Activated CD4-positive, alpha-beta T cell treated with anti-CD3 and anti-CD28 coated beads, Interleukin-2, amount 10 ng/mL, durations not matched to agents 24 days and 14 days (primary cell): Measurements from ENCODE around the gene RNF217. TPM values are rescaled to one million over a fixed set of nuclear protein-coding genes. Genes with fewer than 3 reads are reported as not detected.
A peak's percentile ranks its signal among the peaks of the same experiment; 100 is the strongest.
"Not testable (repeated sequence)": the region's sequence is repeated elsewhere in the genome, so short reads cannot be mapped to it uniquely, and the experiment has no call there.

Experiments used
- DNase-seq: peaks from one replicate; pipeline ENCODE4 v3.0.0; 2022
- H3K27ac Mint-ChIP-seq: one replicate; pipeline ENCODE4 v1.8.0; 2022; ENCODE audit warnings: mild to moderate bottlenecking, mixed read lengths
- H3K27me3 Mint-ChIP-seq: one replicate; pipeline ENCODE4 v1.8.0; 2022; ENCODE audit warnings: mixed read lengths
- H3K36me3 Mint-ChIP-seq: one replicate; pipeline ENCODE4 v1.8.0; 2022; ENCODE audit warnings: low read depth, mild to moderate bottlenecking, mixed read lengths
- H3K4me1 Mint-ChIP-seq: one replicate; pipeline ENCODE4 v1.8.0; 2021; ENCODE audit warnings: mixed read lengths
- H3K4me3 Mint-ChIP-seq: one replicate; pipeline ENCODE4 v1.8.0; 2022; ENCODE audit warnings: mild to moderate bottlenecking, moderate library complexity, mixed read lengths
- H3K9me3 Mint-ChIP-seq: one replicate; pipeline ENCODE4 v1.8.0; 2021; ENCODE audit warnings: mixed read lengths
- intact Hi-C: fragments of 100-400 bp; cut with micrococcal nuclease; formaldehyde crosslinking; loops from one replicate; pipeline ENCODE4 v1.15.1; 2023
- total RNA-seq: library from RNA; stranded (reverse); gene quantifications from 2 replicates; pipeline ENCODE4 v1.2.3, GENCODE V29; 2022

The RNF217 gene
- total RNA-seq, 1 donor from 2014 or later, result 0.72 TPM

- Mint-ChIP-seq H3K27me3 (peaks cover 6% of the 10 kb centered on the region), H3K27ac (no peak overlapping the region), H3K9me3 (no peaks in the 10 kb centered on the region), H3K4me1 (no peaks in the 10 kb centered on the region), H3K4me3 (no peak overlapping the region), H3K36me3 (no peaks in the 10 kb centered on the region)
- intact Hi-C loops, result no loop called here
- DNase-seq, result no peak
These were observed 88.6 kb downstream of the RNF217 start for GRCh38 chr6:125050663-125051318.

- H3K27me3 Mint-ChIP-seq, result peaks cover 6% of the 10 kb centered on the region
- H3K27ac Mint-ChIP-seq, result no peak overlapping the region
- DNase-seq, result no peak
- no peaks in the 10 kb centered on the region for H3K9me3 Mint-ChIP-seq
- H3K4me1 Mint-ChIP-seq, result no peaks in the 10 kb centered on the region
- H3K36me3 Mint-ChIP-seq, result no peaks in the 10 kb centered on the region
- intact Hi-C loops, result no loop called here
- no peak overlapping the region for H3K4me3 Mint-ChIP-seq
These were observed 91.6 kb downstream of the RNF217 start for GRCh38 chr6:125053809-125054208.

GRCh38 chr6:125054331-125054730 lies 92.1 kb downstream of the RNF217 start:
- H3K4me3 Mint-ChIP-seq, result no peak overlapping the region

GRCh38 chr6:125057392-125058246 lies 95.4 kb downstream of the RNF217 start:
- Mint-ChIP-seq H3K4me3 (no peak overlapping the region), H3K4me1 (no peaks in the 10 kb centered on the region), H3K9me3 (no peaks in the 10 kb centered on the region), H3K27ac (no peak overlapping the region), H3K27me3 (peaks cover 4% of the 10 kb centered on the region), H3K36me3 (no peaks in the 10 kb centered on the region)
- DNase-seq, result no peak
- intact Hi-C loops, result no loop called here

More at GRCh38 chr6:125054331-125054730, 92.1 kb downstream of the RNF217 start:
- intact Hi-C loops, result no loop called here
- DNase-seq, result no peak
- peaks cover 6% of the 10 kb centered on the region for H3K27me3 Mint-ChIP-seq
- H3K36me3 Mint-ChIP-seq, result no peaks in the 10 kb centered on the region
- no peak overlapping the region for H3K27ac Mint-ChIP-seq
- no peaks in the 10 kb centered on the region for H3K4me1 Mint-ChIP-seq
- H3K9me3 Mint-ChIP-seq, result no peaks in the 10 kb centered on the region

GRCh38 chr6:125058546-125058945 lies 96.3 kb downstream of the RNF217 start:
- H3K4me1 Mint-ChIP-seq, result no peaks in the 10 kb centered on the region
- no peaks in the 10 kb centered on the region for H3K9me3 Mint-ChIP-seq
- H3K4me3 Mint-ChIP-seq, result no peak overlapping the region
- DNase-seq, result no peak
- H3K27me3 Mint-ChIP-seq, result peaks cover 4% of the 10 kb centered on the region
- intact Hi-C loops, result no loop called here
- no peaks in the 10 kb centered on the region for H3K36me3 Mint-ChIP-seq
- H3K27ac Mint-ChIP-seq, result no peak overlapping the region

- no peaks in the 10 kb centered on the region for H3K4me1 Mint-ChIP-seq
- no peak for DNase-seq
- no peaks in the 10 kb centered on the region for H3K9me3 Mint-ChIP-seq
- intact Hi-C loops, result no loop called here
- H3K27ac Mint-ChIP-seq, result no peak overlapping the region
- no peaks in the 10 kb centered on the region for H3K36me3 Mint-ChIP-seq
- no peaks in the 10 kb centered on the region for H3K27me3 Mint-ChIP-seq
- no peak overlapping the region for H3K4me3 Mint-ChIP-seq
These were observed 101.1 kb downstream of the RNF217 start for GRCh38 chr6:125063307-125063706.

GRCh38 chr6:125066140-125066539 lies 103.9 kb downstream of the RNF217 start:
- no peak for DNase-seq
- Mint-ChIP-seq H3K4me1 (no peaks in the 10 kb centered on the region), H3K4me3 (no peak overlapping the region), H3K27me3 (no peaks in the 10 kb centered on the region), H3K27ac (no peak overlapping the region), H3K9me3 (no peaks in the 10 kb centered on the region), H3K36me3 (no peaks in the 10 kb centered on the region)
- intact Hi-C loops, result no loop called here

- no peak overlapping the region for H3K27ac Mint-ChIP-seq
- H3K9me3 Mint-ChIP-seq, result no peaks in the 10 kb centered on the region
These were observed 104.7 kb downstream of the RNF217 start for GRCh38 chr6:125066964-125067363.

GRCh38 chr6:125067552-125067951 lies 105.3 kb downstream of the RNF217 start:
- intact Hi-C loops, result no loop called here
- H3K27me3 Mint-ChIP-seq, result no peaks in the 10 kb centered on the region
- H3K27ac Mint-ChIP-seq, result no peak overlapping the region

More at GRCh38 chr6:125066964-125067363, 104.7 kb downstream of the RNF217 start:
- intact Hi-C loops, result no loop called here
- no peaks in the 10 kb centered on the region for H3K27me3 Mint-ChIP-seq
- H3K4me3 Mint-ChIP-seq, result no peak overlapping the region
- no peaks in the 10 kb centered on the region for H3K36me3 Mint-ChIP-seq
- no peaks in the 10 kb centered on the region for H3K4me1 Mint-ChIP-seq
- DNase-seq, result peak; percentile 88

GRCh38 chr6:125073071-125073470 lies 110.8 kb downstream of the RNF217 start:
- peaks cover 8% of the 10 kb centered on the region for H3K27me3 Mint-ChIP-seq
- intact Hi-C loops, result no loop called here
- H3K4me3 Mint-ChIP-seq, result no peak overlapping the region
- H3K36me3 Mint-ChIP-seq, result no peaks in the 10 kb centered on the region
- peaks cover 7% of the 10 kb centered on the region for H3K9me3 Mint-ChIP-seq
- no peak for DNase-seq
- H3K27ac Mint-ChIP-seq, result no peak overlapping the region
- H3K4me1 Mint-ChIP-seq, result no peaks in the 10 kb centered on the region

More at GRCh38 chr6:125067552-125067951, 105.3 kb downstream of the RNF217 start:
- H3K36me3 Mint-ChIP-seq, result no peaks in the 10 kb centered on the region
- no peak for DNase-seq
- no peaks in the 10 kb centered on the region for H3K9me3 Mint-ChIP-seq
- H3K4me3 Mint-ChIP-seq, result no peak overlapping the region
- no peaks in the 10 kb centered on the region for H3K4me1 Mint-ChIP-seq

GRCh38 chr6:125074120-125074519 lies 111.9 kb downstream of the RNF217 start:
- H3K27me3 Mint-ChIP-seq, result peaks cover 9% of the 10 kb centered on the region
- no peak overlapping the region for H3K27ac Mint-ChIP-seq
- H3K36me3 Mint-ChIP-seq, result no peaks in the 10 kb centered on the region
- H3K4me3 Mint-ChIP-seq, result no peak overlapping the region
- peaks cover 7% of the 10 kb centered on the region for H3K9me3 Mint-ChIP-seq
- intact Hi-C loops, result no loop called here
- no peaks in the 10 kb centered on the region for H3K4me1 Mint-ChIP-seq
- DNase-seq, result no peak

GRCh38 chr6:125075073-125075472 lies 112.8 kb downstream of the RNF217 start:
- H3K9me3 Mint-ChIP-seq, H3K36me3 Mint-ChIP-seq, intact Hi-C loops, DNase-seq, H3K4me1 Mint-ChIP-seq, H3K4me3 Mint-ChIP-seq, H3K27ac Mint-ChIP-seq, H3K27me3 Mint-ChIP-seq: not testable (repeated sequence)

- Mint-ChIP-seq H3K4me1 (no peaks in the 10 kb centered on the region), H3K27ac (no peak overlapping the region), H3K9me3 (peaks cover 7% of the 10 kb centered on the region), H3K27me3 (peaks cover 9% of the 10 kb centered on the region), H3K36me3 (no peaks in the 10 kb centered on the region), H3K4me3 (no peak overlapping the region)
- DNase-seq, result no peak
- intact Hi-C loops, result no loop called here
These were observed 113.7 kb downstream of the RNF217 start for GRCh38 chr6:125075741-125076481.

- Mint-ChIP-seq H3K27me3 (peaks cover 9% of the 10 kb centered on the region), H3K4me1 (no peaks in the 10 kb centered on the region), H3K4me3 (no peak overlapping the region), H3K9me3 (peaks cover 7% of the 10 kb centered on the region), H3K36me3 (no peaks in the 10 kb centered on the region), H3K27ac (no peak overlapping the region)
- intact Hi-C loops, result no loop called here
- no peak for DNase-seq
These were observed 114.2 kb downstream of the RNF217 start for GRCh38 chr6:125076482-125076742.
